HL-60/S4 treated with phorbol 12-myristate 13-acetate at 8.2 ng/mL for 4 days and 3 days (cell line): ENCODE results near the gene NEDD4L.
"Not testable (repeated sequence)": the region's sequence is repeated elsewhere in the genome, so short reads cannot be mapped to it uniquely, and the experiment has no call there.

Source experiments
- in situ Hi-C: fragments of 300-500 bp; cut with MboI; formaldehyde crosslinking; loops from 2 replicates; pipeline ENCODE4 v1.15.0; 2022; ENCODE audit warnings: low sequenced_read_pairs

The NEDD4L gene

DNA sequence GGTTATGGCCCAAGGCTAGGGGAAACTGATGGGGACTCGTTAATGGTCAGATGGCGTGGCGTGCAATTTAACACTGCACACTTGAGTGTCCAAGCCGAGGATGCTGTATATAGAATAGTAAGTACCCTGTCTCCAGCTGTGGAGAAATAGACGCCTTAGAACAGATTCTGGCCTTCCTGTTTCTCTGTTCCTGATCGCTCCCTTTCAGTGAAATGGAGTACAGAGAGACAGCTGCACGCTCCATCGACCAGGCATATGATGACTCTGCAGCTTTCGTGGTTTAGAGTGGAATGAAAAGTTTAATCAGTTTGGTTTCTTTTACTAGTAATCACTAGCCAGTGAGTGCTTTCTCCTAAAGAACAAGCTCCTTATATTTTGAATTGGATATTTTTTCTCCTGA lies 213.4 kb downstream of the NEDD4L start:
- in situ Hi-C loops: no loop called here

- in situ Hi-C loops: no loop called here
These were observed 214.8 kb downstream of the NEDD4L start for GRCh38 chr18:58258692-58259342.

DNA sequence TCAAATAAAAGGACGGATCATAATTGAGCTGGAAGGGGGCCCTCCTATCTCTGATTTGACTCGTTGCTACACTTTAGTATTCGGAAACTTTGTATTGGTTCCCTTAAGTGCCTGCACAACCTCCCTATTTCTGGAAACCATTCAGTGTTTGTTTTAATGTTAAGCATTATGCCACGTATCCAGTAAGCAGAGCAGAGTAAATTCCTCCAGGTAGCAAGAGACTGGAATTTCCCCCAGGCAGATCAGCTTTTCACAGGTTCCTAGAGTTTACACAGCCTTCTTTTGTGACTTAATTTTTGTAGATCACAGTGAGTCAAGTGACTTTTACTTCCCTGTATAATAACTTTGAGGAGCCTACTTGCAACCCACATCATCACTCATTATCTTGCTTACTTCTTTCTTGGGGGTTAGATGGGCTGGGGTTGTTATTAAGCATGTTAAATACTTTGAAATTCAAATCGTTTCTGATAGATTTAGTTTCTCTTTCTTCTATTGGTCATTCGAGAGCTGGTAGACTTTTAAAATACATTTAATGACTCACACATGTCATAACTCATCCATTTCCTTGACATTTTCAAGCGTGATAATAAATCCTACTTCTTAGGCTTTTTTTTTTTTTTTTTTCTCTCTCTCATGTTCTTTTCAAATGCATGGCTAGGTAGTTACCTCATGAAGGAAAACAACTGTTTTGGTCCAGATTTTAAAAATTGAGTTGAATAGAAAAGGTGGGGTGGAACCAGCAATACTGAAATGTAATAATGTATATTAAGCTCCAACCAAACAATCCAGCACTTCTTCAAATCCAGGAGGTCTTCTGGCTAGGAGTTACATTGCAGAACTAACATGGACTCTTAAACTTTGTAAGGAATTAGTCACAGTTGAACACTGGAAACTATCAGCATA lies 219.3 kb downstream of the NEDD4L start:
- in situ Hi-C loops: no loop called here

GRCh38 chr18:58264075-58264474 lies 220.0 kb downstream of the NEDD4L start:
- in situ Hi-C loops: no loop called here

DNA sequence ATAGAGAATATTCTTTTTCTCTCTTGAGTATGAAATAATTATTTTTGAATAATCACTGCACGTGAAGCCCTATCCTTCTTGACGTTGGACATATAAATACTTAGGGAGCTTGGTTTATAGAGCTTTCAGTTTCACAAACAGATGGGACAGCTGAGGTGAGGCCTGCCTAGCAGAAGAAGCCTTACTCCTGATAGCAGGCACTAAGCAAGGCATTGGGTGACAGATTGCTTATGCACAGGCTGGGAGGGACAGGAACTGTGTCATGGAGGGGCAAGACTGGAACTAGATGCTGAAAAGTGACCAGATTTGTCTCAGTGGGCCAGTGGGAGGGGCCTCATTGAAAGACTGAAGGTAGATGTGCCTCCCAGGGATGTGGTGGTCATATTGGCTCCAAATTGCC lies 220.8 kb downstream of the NEDD4L start:
- in situ Hi-C loops: no loop called here

- in situ Hi-C loops: not testable (repeated sequence)
These were observed 221.5 kb downstream of the NEDD4L start for GRCh38 chr18:58265489-58265888.

GRCh38 chr18:58266291-58266690 lies 222.3 kb downstream of the NEDD4L start:
- in situ Hi-C loops: no loop called here

GRCh38 chr18:58267493-58267892 lies 223.5 kb downstream of the NEDD4L start:
- in situ Hi-C loops: no loop called here

DNA sequence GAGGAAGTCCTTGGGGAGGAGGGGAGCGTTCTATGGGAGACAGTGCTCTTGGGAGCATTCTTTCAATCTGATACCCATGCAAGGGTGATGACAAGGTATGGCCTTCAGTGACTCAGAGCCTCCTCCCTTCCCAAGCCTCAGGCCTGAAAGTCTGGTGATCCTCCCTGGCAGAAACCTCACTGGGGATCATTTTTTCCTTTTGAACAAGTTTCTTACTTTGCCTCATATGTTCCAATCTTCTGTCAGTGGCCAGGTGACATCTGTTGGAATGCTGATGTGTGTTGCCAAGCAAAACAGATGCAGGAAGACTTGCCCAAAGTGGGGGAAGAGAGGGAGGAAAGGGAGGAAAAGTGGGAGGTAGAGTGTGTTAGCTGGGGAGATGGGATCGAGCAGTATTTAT lies 224.8 kb downstream of the NEDD4L start:
- in situ Hi-C loops: no loop called here

GRCh38 chr18:58269931-58270330 lies 225.9 kb downstream of the NEDD4L start:
- in situ Hi-C loops: no loop called here

DNA sequence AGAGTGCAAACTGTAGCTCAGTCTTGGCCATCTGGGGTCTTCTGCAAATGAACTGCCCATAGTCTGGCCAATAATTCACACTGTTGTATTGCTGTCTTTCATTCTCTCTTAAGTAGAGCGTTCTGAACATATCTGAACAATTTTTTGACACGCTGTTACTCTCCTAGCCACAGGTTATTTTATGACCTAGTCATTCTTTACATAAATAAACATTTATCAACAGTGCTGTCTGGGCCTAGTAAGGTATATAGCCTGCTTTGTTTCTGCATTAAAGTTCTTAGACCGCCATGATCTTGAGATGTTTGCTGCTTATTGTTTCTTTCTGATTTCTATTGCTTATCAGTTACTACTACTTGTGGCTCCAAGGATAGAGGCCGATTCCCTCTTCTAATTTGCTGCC lies 226.4 kb downstream of the NEDD4L start:
- in situ Hi-C loops: no loop called here

DNA sequence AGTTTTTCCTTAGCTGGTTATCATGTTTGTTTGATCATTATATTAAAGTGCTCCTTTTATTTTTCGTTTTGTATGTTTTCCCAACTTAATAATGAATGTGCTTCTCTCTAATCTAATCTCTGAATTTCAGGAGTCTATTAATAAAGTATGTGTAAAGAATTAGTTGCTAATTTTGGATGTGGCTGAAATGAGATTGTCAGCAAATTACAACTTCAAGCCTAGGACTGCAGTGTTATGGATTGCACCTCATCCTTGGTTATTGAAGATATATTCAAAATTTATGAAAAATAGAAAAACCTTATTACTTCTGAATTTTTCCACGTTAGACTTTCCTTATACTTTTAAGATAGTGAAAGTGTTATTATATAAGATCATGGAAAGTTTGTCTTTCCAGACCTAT lies 227.7 kb downstream of the NEDD4L start:
- in situ Hi-C loops: no loop called here

- in situ Hi-C loops: no loop called here
These were observed 228.2 kb downstream of the NEDD4L start for GRCh38 chr18:58272209-58272608.

DNA sequence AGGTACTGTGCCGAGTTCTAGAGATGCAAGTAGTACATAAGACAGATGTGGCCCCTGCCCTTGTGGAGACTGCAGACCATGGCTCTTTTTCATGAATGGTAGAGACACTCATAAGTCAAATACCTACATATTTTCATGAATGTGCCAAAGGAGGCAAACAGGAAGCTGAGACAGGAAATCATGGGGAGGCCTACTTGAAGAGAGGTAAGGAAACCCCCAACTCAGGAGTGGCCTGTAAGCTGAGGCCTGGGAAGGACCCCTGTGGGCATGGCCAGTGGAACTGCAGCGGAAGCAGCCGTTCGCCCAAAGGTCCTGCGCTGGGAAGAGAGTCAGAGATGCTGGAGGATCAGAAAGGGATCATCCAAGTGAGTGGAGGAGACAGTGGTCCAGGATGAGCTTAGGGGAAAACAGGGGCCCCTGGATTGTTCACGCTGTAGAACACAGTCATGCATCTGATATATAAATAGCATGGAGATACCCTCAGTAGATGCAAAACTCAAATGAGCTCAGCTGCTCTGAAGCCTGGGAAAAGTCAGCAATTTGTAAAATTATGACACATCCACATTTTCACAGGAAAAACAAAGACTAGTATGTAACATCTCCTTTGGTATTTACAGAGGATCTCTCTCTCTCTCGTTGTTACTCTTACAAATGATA lies 228.9 kb downstream of the NEDD4L start:
- in situ Hi-C loops: no loop called here

GRCh38 chr18:58275176-58275575 lies 231.2 kb downstream of the NEDD4L start:
- in situ Hi-C loops: no loop called here

GRCh38 chr18:58276789-58277739 lies 233.0 kb downstream of the NEDD4L start:
- in situ Hi-C loops: no loop called here

DNA sequence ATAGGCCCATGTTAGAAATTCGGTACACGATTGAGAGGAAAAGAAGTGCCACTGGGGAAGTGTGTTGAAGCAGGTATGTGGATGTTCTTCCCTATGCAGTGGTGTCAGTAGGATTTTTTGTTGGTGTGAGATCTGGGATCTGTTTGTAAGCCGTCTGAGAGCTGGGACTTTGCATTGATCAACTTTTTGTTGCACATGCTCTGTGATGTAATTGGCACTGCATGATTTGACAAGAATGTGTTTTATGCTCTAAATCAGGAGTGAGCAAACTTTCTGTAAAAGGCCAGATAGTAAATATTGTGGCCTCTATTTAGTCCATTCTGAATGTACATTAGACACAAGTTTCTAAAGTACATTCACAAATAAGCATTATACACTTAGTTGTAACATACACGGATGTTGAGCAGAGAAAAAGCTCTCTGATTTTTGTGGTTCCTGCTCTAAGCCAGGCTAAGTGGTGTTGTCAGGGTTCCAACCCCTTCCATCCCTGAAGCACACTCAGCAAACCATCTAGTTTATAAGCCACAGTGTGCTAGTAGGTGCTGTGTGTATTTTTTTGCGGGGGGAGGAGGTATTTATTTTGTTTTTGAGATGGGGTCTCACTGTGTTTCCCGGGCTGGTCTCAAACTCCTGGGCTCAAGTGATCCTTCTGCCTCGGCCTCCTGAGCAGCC lies 235.6 kb downstream of the NEDD4L start:
- in situ Hi-C loops: no loop called here

GRCh38 chr18:58280191-58280590 lies 236.2 kb downstream of the NEDD4L start:
- in situ Hi-C loops: no loop called here

DNA sequence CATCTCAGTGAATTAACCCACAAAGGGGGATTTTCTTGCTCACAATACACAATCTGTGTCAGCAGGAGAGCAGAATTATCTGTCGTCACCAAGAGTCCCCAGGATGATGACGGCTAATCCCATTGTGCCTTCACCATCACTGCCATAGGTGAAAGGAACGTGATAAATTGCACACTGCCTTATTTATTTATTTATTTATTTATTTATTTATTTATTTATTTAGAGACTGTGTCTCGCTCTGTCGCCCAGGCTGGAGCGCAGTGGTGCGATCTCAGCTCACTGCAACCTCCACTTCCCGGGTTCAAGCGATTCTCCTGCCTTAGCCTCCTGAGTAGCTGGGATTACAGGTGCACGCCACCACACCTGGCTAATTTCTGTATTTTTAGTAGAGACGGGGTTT lies 238.8 kb downstream of the NEDD4L start:
- in situ Hi-C loops: not testable (repeated sequence)
